GM19397 (cell line): Measurements from ENCODE around the gene AVL9.

ENCODE experiments used
- ATAC-seq: cut with Tn5 transposase; IDR thresholded peaks from one replicate; pipeline ENCODE4 v1.9.1; 2021; ENCODE audit warnings: mild to moderate bottlenecking, moderate library complexity; ENCODE audit not compliant: unreplicated experiment

The AVL9 gene

GRCh38 chr7:32532716-32533115 is 37.4 kb downstream of the AVL9 start:
- no peak for ATAC-seq

DNA sequence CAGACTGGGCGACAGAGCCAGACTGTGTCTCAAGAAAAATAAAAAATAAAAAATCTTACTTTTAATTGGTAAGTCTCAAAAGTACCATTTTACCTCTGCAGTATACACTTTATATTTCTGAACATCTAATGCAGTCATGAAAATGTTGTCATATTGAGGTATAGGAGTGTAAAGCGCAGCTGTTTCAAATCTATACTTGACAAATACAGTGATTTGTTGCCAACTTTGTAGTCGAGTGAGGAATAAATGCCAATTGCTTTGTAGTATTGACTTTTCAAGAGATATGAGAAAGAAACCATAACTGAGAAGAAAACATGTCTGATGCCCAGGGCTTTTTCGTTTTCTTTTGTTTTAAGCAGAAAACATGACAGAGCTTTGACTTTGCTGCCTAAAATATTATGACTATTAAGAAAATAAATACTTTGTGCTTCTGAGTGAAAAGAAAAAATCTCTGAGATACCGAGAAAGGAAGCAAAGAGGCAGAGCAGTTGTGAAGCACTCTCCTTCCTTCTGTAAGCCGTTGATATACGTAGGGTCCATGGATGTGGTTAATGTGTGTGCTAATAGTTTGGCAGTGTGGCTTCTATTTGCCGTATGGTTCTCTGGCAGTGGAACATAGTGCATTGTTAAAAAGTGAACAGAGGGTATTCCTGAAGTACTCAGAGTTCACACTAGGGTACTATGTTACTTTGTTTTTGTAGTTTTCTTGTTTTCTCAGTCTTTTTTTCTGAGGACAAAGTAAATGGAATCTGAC is 38.2 kb downstream of the AVL9 start:
- ATAC-seq: no peak

DNA sequence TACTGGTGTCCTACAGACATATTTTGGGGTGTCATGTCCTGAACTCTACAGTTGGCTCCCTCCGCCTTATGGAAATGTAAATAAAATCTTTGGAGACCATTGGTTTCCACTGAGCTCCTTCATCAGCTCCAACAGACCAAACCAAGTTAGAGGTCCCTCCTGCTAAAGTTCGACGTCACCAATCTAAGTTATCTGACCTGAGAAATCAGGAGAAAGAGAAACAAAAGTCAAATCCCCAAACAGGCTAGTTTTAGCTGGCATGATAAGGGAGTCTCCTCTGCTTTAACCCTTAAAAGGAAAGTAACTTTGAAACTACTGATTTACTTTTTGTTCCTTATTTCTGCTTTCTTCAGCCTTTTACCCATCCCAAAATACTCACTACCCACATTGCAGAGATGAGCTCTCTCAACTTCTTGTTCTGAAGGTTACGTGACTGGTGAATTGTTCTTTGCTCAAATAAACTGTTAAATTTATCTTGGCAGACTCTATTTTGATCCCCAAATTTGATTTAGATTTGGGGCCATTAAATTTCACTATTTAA is 39.9 kb downstream of the AVL9 start:
- ATAC-seq: no peak

- ATAC-seq: no peak
These were observed 40.7 kb downstream of the AVL9 start for GRCh38 chr7:32536016-32536415.

DNA sequence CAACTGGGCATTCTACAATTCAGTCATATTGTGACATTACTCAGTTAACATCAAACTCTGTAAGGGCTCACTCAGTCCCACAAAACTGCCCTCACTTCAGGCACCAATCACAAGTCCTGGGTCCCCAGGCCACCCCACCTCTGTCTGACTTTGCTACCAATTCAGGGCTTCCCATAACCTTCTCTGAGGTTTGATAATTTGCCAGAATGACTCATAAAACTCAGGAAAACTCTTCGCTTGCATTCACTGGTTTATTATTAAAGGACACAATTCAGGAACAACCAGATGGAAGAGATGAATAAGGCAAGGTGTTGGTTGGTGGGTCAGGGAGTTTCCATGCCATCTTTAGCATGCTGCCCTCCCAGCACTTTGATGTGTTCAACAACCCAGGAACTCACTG is 41.3 kb downstream of the AVL9 start:
- no peak for ATAC-seq

DNA sequence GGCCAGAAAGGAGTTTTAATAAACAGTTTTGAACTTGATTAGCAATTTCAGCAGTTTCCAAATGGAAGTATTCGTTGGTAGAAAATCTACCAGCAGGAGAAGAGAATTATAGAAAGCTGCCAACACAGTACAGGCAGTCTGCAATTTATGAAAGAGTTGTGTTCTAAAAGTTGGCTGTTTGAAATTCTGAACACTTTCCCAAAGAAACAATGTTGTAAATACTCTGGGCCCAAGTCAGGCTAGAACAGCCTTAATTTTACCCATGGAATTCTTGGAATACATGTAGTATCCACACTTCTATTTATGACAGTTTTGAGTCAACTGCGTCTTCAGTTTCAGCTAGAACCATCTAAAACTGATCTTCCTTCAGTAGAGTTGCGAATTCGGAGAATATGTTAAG is 42.5 kb downstream of the AVL9 start:
- no peak for ATAC-seq

DNA sequence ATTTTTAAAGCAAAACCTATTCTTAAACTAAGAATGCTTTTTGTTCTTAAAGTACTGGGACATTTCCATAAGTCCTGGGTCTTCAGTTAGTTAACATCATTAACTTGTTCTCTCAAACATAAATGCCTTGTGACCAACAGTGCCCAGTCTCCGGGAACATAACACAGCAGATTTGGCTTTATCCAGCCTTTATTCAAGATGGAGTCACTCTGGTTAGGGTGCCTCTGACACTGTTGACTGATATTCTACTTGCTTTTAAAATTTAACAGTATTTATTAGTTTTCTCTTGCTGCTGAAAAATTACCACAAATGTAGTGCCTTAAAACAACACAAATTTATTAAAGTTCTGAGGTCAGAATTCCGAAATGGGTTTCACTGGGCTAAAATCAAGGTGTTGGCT is 44.1 kb downstream of the AVL9 start:
- no peak for ATAC-seq

DNA sequence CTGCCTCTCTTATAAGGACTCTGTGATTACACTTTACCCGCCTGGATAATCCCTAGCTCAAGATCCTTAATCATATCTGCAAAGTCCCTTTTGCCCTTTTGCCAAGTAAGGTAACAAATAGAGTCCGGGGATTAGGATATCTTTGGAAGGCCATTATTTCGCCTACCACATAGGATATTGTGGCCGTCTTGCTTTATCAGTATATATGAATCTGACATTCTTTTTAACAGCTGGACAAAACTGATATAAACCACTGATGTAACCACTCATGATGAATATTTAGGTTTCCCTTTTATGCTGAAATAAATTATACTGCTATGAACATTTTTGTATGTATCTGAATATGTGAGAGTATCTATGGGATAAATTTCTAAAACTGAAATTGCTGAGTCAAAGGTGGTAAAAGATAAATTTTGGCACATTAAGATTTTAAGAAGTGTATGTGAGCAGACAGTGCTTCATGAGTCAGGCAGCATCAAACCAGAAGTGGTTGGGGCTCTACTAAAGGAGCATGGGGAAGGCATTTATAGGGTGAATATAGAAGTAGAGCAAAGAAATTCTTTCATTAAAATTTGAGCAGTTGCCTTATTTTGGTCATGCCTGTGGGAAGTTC is 44.7 kb downstream of the AVL9 start:
- ATAC-seq: no peak

DNA sequence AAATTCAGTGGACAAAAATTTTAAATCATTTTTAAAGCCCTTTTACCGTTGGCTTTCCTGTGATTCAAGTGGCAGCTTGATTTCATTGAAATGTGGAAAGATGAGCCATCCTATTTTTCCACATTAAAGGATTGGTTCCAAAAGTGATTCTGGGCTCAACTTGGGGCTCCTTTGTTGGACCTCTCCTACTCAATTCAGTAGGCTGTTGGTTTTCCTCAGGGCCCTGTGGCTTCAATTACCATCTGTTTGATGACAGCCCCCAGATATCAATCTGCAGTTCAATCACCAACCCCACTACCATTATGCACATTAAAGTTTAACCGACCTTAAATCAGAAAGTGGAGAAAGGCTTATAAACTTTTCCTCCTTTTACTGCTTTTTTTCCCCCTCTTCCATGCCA is 47.3 kb downstream of the AVL9 start:
- no peak for ATAC-seq

DNA sequence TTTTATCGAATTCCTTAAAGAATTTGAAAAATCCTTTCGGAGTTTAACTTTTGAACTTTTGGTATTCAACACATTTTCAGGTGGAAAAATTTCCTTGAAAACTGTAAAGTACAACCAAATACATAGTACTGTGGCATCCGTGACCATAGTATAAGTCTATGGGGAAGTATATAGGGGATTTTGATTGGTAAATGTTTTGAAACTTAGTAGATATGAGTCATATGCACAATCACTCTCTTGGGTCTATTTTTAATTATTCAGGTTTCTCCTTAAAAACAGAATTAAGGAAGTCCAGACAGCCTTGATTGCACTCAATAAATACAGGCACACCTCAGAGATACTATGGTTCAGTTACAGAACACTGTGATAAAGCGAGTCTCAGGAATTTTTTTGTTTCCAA is 64.2 kb downstream of the AVL9 start:
- ATAC-seq: no peak

- ATAC-seq: no peak
These were observed 64.8 kb downstream of the AVL9 start for GRCh38 chr7:32560075-32560474.

- no peak for ATAC-seq
These were observed 66.3 kb downstream of the AVL9 start for GRCh38 chr7:32561613-32562012.

GRCh38 chr7:32564542-32564941 is 69.3 kb downstream of the AVL9 start:
- no peak for ATAC-seq

GRCh38 chr7:32569388-32570289 is 74.3 kb downstream of the AVL9 start:
- no peak for ATAC-seq

GRCh38 chr7:32573110-32573687 is 77.9 kb downstream of the AVL9 start:
- ATAC-seq: no peak

- no peak for ATAC-seq
These were observed 79.3 kb downstream of the AVL9 start for GRCh38 chr7:32574626-32575025.

DNA sequence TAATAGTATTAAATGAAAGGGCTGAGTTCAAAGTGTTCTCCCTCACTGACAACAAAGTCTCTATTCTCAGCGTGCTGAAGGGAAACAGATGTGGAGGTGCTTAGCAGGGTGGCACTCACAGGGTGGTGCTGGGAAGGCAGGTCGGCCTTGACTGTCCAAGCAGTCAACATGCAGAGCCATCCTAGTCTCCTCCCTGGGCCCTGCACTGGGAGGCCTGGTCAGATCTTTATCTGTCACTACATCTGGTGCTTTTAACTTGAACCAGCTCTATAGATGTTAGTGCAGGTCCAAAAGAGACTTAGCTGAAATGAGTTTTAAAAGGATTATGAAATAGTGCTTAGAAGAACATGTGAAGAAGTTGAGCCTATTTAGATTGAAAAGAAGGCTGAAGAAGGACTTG is 82.1 kb downstream of the AVL9 start:
- no peak for ATAC-seq

DNA sequence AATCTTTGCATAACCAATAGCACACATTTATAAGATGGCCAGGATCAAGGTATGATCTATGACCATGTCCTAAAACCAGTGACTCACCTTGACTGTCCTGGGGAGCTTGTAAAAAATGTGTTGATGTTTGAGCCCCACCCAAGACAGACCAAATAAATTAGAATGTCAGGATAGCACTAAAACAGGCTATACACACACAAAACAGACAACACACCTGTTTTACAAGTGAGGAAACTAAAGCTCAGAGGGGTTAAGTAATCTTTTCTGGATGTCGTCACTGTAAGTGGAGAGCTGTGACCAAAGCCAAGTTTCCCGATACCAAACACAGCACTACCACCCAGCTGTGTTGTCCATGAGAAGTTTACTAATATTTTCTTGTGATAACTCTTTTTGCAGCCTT is 84.5 kb downstream of the AVL9 start:
- ATAC-seq: no peak

DNA sequence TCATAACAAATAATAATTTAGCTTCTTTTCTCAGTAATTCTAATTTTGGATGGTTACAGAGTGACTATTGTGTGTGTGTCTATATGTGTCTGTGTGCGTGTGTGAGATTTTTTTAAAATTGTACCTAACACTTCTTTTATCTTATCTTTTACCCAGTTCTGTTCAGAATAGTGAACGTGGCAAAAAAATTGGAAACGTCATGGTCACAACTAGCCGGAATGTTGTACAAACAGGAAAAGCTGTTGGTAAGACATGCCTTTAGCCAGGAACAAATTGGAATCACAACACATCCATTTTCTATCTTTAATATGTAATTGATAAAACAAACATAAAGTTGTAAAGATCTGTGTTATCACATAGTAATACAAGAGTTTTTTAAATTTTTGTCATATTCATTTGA is 85.4 kb downstream of the AVL9 start:
- no peak for ATAC-seq

- ATAC-seq: no peak
These were observed 86.7 kb downstream of the AVL9 start for GRCh38 chr7:32582036-32582435.

- no peak for ATAC-seq
These were observed 88.5 kb downstream of the AVL9 start for GRCh38 chr7:32583791-32584190.
